Measurements from ENCODE around the gene RNF213. TPM values are rescaled to one million over a fixed set of nuclear protein-coding genes. Genes with fewer than 3 reads are reported as not detected.

RNF213 gene
- total RNA-seq, 2 donors from 2014 or later: 98.8 to 136 TPM

DNA sequence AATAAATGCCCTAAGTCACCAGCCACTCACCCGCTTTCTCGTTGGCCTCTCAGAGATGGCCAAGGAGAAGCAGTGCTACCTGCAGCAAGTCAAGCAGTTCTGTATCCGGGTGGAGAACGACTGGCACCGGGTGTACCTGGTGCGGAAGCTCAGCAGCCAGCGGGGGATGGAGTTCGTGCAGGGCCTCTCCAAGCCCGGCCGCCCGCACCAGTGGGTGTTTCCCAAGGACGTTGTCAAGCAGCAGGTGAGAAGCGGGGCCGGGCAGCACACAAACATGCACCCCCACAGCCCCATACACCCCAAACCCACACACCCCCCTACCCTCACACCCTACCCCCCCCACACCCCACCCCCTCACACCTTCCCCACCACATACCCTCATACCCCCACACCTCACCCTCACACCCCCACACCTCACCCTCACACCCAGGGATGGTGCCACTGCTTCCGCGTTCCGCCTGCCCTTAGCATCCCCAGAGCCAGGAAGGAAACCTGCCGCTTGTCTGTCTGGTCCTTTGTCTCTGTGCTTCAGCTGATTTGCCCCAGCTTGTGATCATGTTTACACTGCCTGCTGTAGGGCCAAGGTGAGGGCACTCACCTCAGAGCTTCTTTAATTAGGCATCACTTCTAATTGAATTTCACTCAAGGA is 112.4 kb downstream of the RNF213 start:
- H3K36me3 Mint-ChIP-seq (ENCODE audit: low read depth): peaks cover 76% of the 10 kb centered on the region

DNA sequence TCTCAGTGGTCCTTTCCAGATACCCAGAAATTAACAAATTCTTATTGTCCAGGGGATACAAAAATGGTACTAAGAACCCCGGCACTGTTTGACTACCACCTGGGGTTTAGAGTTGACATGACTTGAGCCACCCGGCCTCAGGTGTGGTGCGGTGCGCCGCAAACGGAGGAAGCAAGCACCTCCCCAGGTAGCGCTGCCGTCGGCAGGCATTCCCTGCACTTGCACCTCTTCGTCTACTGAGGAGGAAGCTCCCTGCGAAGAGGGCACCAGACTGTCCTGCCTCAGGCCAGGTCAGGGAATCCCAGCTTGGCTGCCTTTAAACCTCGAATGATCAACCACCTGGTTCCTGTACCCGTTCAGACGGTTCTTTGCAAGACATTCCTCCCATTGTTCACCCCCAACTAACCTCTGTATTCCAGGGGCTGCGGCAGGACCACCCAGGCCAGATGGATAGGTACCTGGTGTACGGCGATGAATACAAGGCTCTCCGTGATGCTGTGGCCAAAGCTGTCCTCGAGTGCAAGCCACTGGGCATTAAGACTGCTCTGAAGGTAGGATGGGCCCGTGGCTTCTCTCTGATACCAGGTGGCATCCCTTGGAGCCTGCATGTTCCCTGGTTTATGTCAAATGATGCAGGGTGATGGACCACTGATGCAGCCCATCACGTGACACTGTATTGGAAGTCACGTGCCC is 113.5 kb downstream of the RNF213 start:
- peaks cover 82% of the 10 kb centered on the region for H3K36me3 ChIP-seq (ENCODE audit: control insufficient read depth, insufficient read depth, low read length)
- Mint-ChIP-seq H3K27ac (peak overlapping the region; percentile 55), H3K9me3 (no peaks in the 10 kb centered on the region), H3K4me3 (no peak overlapping the region), H3K4me1 (peaks cover 35% of the 10 kb centered on the region), H3K36me3 (ENCODE audit: low read depth) (peaks cover 79% of the 10 kb centered on the region), H3K27me3 (ENCODE audit: insufficient read depth) (no peaks in the 10 kb centered on the region)
- H3K27ac ChIP-seq (ENCODE audit: low read depth, low read length): no peak overlapping the region
- TF ChIP-seq, protein P1, sequence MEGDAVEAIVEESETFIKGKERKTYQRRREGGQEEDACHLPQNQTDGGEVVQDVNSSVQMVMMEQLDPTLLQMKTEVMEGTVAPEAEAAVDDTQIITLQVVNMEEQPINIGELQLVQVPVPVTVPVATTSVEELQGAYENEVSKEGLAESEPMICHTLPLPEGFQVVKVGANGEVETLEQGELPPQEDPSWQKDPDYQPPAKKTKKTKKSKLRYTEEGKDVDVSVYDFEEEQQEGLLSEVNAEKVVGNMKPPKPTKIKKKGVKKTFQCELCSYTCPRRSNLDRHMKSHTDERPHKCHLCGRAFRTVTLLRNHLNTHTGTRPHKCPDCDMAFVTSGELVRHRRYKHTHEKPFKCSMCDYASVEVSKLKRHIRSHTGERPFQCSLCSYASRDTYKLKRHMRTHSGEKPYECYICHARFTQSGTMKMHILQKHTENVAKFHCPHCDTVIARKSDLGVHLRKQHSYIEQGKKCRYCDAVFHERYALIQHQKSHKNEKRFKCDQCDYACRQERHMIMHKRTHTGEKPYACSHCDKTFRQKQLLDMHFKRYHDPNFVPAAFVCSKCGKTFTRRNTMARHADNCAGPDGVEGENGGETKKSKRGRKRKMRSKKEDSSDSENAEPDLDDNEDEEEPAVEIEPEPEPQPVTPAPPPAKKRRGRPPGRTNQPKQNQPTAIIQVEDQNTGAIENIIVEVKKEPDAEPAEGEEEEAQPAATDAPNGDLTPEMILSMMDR (conservative IDR thresholded peaks at IDR 0.05): no peak
- no peaks in the 10 kb centered on the region for H3K9me3 ChIP-seq (ENCODE audit: control insufficient read depth, low read length)
- WGBS, 2 experiments (ENCODE audit: insufficient coverage in 1 of 2, insufficient read length in 1 of 2): 96 to 98% methylated on average over 19 to 22 of the region's 22 CpGs
- no peaks in the 10 kb centered on the region for H3K27me3 ChIP-seq (ENCODE audit: control insufficient read depth, insufficient read depth, low read length, poor library complexity, severe bottlenecking)
- H3K9ac ChIP-seq (ENCODE audit: extremely low read depth, low read length, poor library complexity, severe bottlenecking): no peak overlapping the region
- peaks cover 16% of the 10 kb centered on the region for H3K4me1 ChIP-seq (ENCODE audit: control insufficient read depth, insufficient read depth, low read length)
- no peak overlapping the region for H3K4me3 ChIP-seq (ENCODE audit: low read length)
- DNase-seq: no peak

More for the DNA sequence above, 112.4 kb downstream of the RNF213 start:
- WGBS, 2 experiments (ENCODE audit: insufficient coverage in 1 of 2, insufficient read length in 1 of 2): 96 to 98% methylated on average over 6 to 15 of the region's 18 CpGs
- Mint-ChIP-seq H3K27me3 (ENCODE audit: insufficient read depth) (no peaks in the 10 kb centered on the region), H3K4me3 (no peak overlapping the region), H3K9me3 (no peaks in the 10 kb centered on the region), H3K4me1 (peaks cover 31% of the 10 kb centered on the region), H3K27ac (peak overlapping the region; percentile 8)
- Histone ChIP-seq H3K36me3 (ENCODE audit: control insufficient read depth, insufficient read depth, low read length) (peaks cover 80% of the 10 kb centered on the region), H3K27me3 (ENCODE audit: control insufficient read depth, insufficient read depth, low read length, poor library complexity, severe bottlenecking) (no peaks in the 10 kb centered on the region), H3K27ac (ENCODE audit: low read depth, low read length) (no peak overlapping the region), H3K9me3 (ENCODE audit: control insufficient read depth, low read length) (no peaks in the 10 kb centered on the region), H3K9ac (ENCODE audit: extremely low read depth, low read length, poor library complexity, severe bottlenecking) (no peak overlapping the region), H3K4me3 (ENCODE audit: low read length) (no peak overlapping the region), H3K4me1 (ENCODE audit: control insufficient read depth, insufficient read depth, low read length) (peaks cover 16% of the 10 kb centered on the region)
- TF ChIP-seq, protein P1 (conservative IDR thresholded peaks at IDR 0.05): no peak
- DNase-seq: no peak

DNA sequence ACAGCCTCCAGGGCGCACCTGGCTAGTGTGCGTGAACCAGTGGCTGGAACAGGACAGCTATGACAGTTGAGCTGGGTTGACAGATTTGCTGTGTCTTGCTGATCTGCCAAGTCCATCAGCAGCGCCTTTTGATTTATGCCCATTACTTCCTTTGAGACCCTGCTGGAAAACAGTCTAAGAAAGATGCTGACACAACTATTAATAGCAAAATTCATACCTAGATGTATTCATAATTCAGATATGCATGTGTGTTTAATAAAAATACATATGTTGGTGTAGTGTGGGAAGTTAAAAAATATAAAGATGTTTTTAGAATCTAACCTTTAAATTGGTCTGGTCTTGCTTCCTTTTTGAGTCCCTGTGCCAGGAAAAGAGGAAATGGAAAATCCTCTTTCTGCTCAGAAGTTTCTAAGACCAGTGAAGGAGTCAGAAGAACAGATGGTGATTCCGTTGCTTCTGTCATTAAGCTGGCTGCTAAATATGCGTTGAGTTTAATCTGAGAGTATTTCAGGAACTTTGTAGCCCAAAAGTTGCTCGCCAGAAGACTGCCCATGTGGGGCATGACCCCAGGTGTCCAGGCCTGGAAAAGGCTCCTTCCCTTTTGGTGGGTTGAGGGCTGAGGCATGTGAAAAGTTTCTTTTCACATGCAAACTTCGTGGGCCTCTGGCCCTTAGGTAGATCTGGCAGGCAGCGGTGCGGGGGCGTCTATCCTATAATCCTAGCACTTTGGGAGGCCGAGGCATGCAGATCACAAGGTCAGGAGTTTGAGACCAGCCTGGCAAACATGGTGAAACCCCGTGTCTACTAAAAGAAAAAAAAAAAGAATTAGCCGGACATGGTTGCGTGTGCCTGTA is 114.3 kb downstream of the RNF213 start:
- no peaks in the 10 kb centered on the region for H3K27me3 Mint-ChIP-seq (ENCODE audit: insufficient read depth)
- Histone ChIP-seq H3K27me3 (ENCODE audit: control insufficient read depth, insufficient read depth, low read length, poor library complexity, severe bottlenecking) (no peaks in the 10 kb centered on the region), H3K9me3 (ENCODE audit: control insufficient read depth, low read length) (no peaks in the 10 kb centered on the region), H3K36me3 (ENCODE audit: control insufficient read depth, insufficient read depth, low read length) (peaks cover 82% of the 10 kb centered on the region), H3K4me1 (ENCODE audit: control insufficient read depth, insufficient read depth, low read length) (peaks cover 16% of the 10 kb centered on the region), H3K27ac (ENCODE audit: low read depth, low read length) (no peak overlapping the region), H3K4me3 (ENCODE audit: low read length) (no peak overlapping the region), H3K9ac (ENCODE audit: extremely low read depth, low read length, poor library complexity, severe bottlenecking) (no peak overlapping the region)
- 87 to 90% methylated on average over 13 to 14 of the region's 14 CpGs for WGBS, 2 experiments (ENCODE audit: insufficient coverage in 1 of 2, insufficient read length in 1 of 2)
- H3K4me3 Mint-ChIP-seq: no peak overlapping the region
- DNase-seq: no peak
- peaks cover 80% of the 10 kb centered on the region for H3K36me3 Mint-ChIP-seq (ENCODE audit: low read depth)
- H3K27ac Mint-ChIP-seq: peak overlapping the region; percentile 84
- peaks cover 43% of the 10 kb centered on the region for H3K4me1 Mint-ChIP-seq
- no peaks in the 10 kb centered on the region for H3K9me3 Mint-ChIP-seq
- TF ChIP-seq, protein P1 (conservative IDR thresholded peaks at IDR 0.05): no peak
